Fibroblast of mammary gland (primary cell): Measurements from ENCODE around the gene COPRS.

Source experiments
- DNase-seq: peaks from one replicate; pipeline ENCODE4 v3.0.0-alpha.2; 2010; ENCODE audit warnings: low read depth
- H3K4me3 ChIP-seq: 2 replicates; pipeline ENCODE4 v1.5.1; 2011; ENCODE audit warnings: low read depth, mild to moderate bottlenecking, low read length, moderate library complexity; ENCODE audit not compliant: control insufficient read depth
- CTCF ChIP-seq: conservative IDR thresholded peaks from 2 replicates; pipeline ENCODE4 v1.5.1; 2011; ENCODE audit warnings: low read depth, low read length, inconsistent platforms; ENCODE audit not compliant: control insufficient read depth, insufficient read depth

COPRS gene

GRCh38 chr17:31875081-31875480, 16.0 kb upstream of the COPRS start:
- no peak overlapping the region for H3K4me3 ChIP-seq
- DNase-seq: no peak
- TF ChIP-seq CTCF: no peak

- no peak overlapping the region for H3K4me3 ChIP-seq
- no peak for TF ChIP-seq CTCF
- no peak for DNase-seq
Measured at GRCh38 chr17:31869797-31870568, 10.9 kb upstream of the COPRS start.

GRCh38 chr17:31869031-31869430, 10.0 kb upstream of the COPRS start:
- no peak for TF ChIP-seq CTCF
- H3K4me3 ChIP-seq: no peak overlapping the region
- no peak for DNase-seq

GRCh38 chr17:31859487-31860008, 504 bp upstream of the COPRS start:
- no peak for TF ChIP-seq CTCF
- no peak for DNase-seq
- peak overlapping the region; percentile 52 for H3K4me3 ChIP-seq

GRCh38 chr17:31857920-31858641, 963 bp downstream of the COPRS start:
- DNase-seq: peak; percentile 12
- TF ChIP-seq CTCF: no peak
- H3K4me3 ChIP-seq: peak overlapping the region; percentile 72

- DNase-seq: no peak
- no peak overlapping the region for H3K4me3 ChIP-seq
- TF ChIP-seq CTCF: no peak
Measured at GRCh38 chr17:31856750-31857149, 2.3 kb downstream of the COPRS start.
